GM23338 (cell line): ENCODE data around the gene GCN1. TPM values are rescaled to one million over a fixed set of nuclear protein-coding genes. Genes with fewer than 3 reads are reported as not detected.

Source experiments
- ATAC-seq: fragments of 200-7000 bp; cut with Tn5 transposase; 3 replicates; pipeline ENCODE4 v1.9.1; 2020
- DNase-seq: peaks from one replicate; pipeline ENCODE4 v3.0.0-alpha.2; 2015; ENCODE audit warnings: low spot score
- H2AFZ ChIP-seq: fragments of 200-600 bp; sonication (generic); 2 replicates; pipeline ENCODE4 v1.8.0; 2016; ENCODE audit warnings: antibody characterized with exemption, mild to moderate bottlenecking, moderate library complexity
- H3F3A ChIP-seq: fragments of 200-600 bp; sonication (generic); replicated peaks from 2 replicates; pipeline ENCODE4 v1.8.0; 2017; ENCODE audit warnings: antibody characterized with exemption, mixed run types, low read depth
- H3K27ac ChIP-seq: fragments of 200-600 bp; sonication (generic); 2 replicates; pipeline ENCODE4 v1.6.1; 2016; ENCODE audit warnings: low read depth
- H3K27me3 ChIP-seq: fragments of 200-600 bp; sonication (generic); 2 replicates; pipeline ENCODE4 v1.8.0; 2016; ENCODE audit warnings: mild to moderate bottlenecking, mixed run types, moderate library complexity; ENCODE audit not compliant: insufficient read depth
- H3K36me3 ChIP-seq: fragments of 200-600 bp; sonication (generic); 2 replicates; pipeline ENCODE4 v1.8.0; 2016; ENCODE audit warnings: mild to moderate bottlenecking; ENCODE audit not compliant: insufficient read depth
- H3K4me1 ChIP-seq: fragments of 200-600 bp; sonication (generic); 2 replicates; pipeline ENCODE4 v1.8.0; 2016; ENCODE audit warnings: mild to moderate bottlenecking, moderate library complexity; ENCODE audit not compliant: insufficient read depth
- H3K4me2 ChIP-seq: fragments of 200-600 bp; sonication (generic); 2 replicates; pipeline ENCODE4 v1.7.1; 2017; ENCODE audit warnings: mixed run types
- H3K4me3 ChIP-seq: fragments of 200-600 bp; sonication (generic); 2 replicates; pipeline ENCODE4 v1.6.1; 2016; ENCODE audit warnings: mixed run types
- H3K79me2 ChIP-seq: fragments of 200-600 bp; sonication (generic); replicated peaks from 2 replicates; pipeline ENCODE4 v1.8.0; 2017; ENCODE audit warnings: mild to moderate bottlenecking; ENCODE audit not compliant: insufficient read depth
- H3K9me2 ChIP-seq: fragments of 200-600 bp; sonication (generic); 2 replicates; pipeline ENCODE4 v1.8.0; 2017; ENCODE audit not compliant: insufficient read depth
- H4K20me1 ChIP-seq: fragments of 200-600 bp; sonication (generic); replicated peaks from 2 replicates; pipeline ENCODE4 v1.8.0; 2017; ENCODE audit warnings: mild to moderate bottlenecking; ENCODE audit not compliant: insufficient read depth
- H3K27ac Mint-ChIP-seq: 2 replicates; pipeline ENCODE4 v1.8.0; 2020; ENCODE audit warnings: inconsistent platforms, mild to moderate bottlenecking, moderate library complexity, mixed read lengths
- H3K27me3 Mint-ChIP-seq: 3 replicates; pipeline ENCODE4 v1.8.0; 2022; ENCODE audit warnings: low read depth, mild to moderate bottlenecking, moderate library complexity, mixed read lengths, inconsistent platforms; ENCODE audit not compliant: insufficient read depth, poor library complexity
- H3K36me3 Mint-ChIP-seq: 3 replicates; pipeline ENCODE4 v1.8.0; 2021; ENCODE audit warnings: low read depth, mild to moderate bottlenecking, inconsistent platforms, moderate library complexity, mixed read lengths
- H3K4me1 Mint-ChIP-seq: 3 replicates; pipeline ENCODE4 v1.8.0; 2020; ENCODE audit warnings: mild to moderate bottlenecking, inconsistent platforms, mixed read lengths
- H3K4me3 Mint-ChIP-seq: 3 replicates; pipeline ENCODE4 v1.8.0; 2021; ENCODE audit warnings: moderate library complexity, mild to moderate bottlenecking, inconsistent platforms, mixed read lengths
- H3K9me3 Mint-ChIP-seq: 3 replicates; pipeline ENCODE4 v1.8.0; 2020; ENCODE audit warnings: moderate library complexity, mild to moderate bottlenecking, inconsistent platforms, mixed read lengths
- CREB1 ChIP-seq: fragments of 250-450 bp; sonication (Bioruptor Pico); IDR thresholded peaks from 2 replicates; pipeline ENCODE4 v1.5.0; 2020; ENCODE audit warnings: low read depth, mild to moderate bottlenecking, moderate library complexity
- EZH2 ChIP-seq: fragments of 200-600 bp; sonication (generic); IDR thresholded peaks from one replicate; pipeline ENCODE4 v1.8.0; 2017; ENCODE audit warnings: antibody characterized with exemption, mild to moderate bottlenecking, low read depth; ENCODE audit not compliant: unreplicated experiment
- EZH2phosphoT487 ChIP-seq: fragments of 200-600 bp; sonication (generic); IDR thresholded peaks from one replicate; pipeline ENCODE4 v1.8.1; 2018; ENCODE audit warnings: antibody characterized with exemption; ENCODE audit not compliant: unreplicated experiment
- JUNB ChIP-seq: IDR thresholded peaks from one replicate; pipeline ENCODE4 v1.6.1; 2016; ENCODE audit warnings: antibody characterized with exemption; ENCODE audit not compliant: unreplicated experiment
- NANOG ChIP-seq: IDR thresholded peaks from 2 replicates; pipeline ENCODE4 v1.6.1; 2016; ENCODE audit warnings: antibody characterized with exemption, borderline replicate concordance
- POLR2AphosphoS5 ChIP-seq: IDR thresholded peaks from 2 replicates; pipeline ENCODE4 v1.6.1; 2016; ENCODE audit warnings: antibody characterized with exemption, low read depth
- STAT1 ChIP-seq: IDR thresholded peaks from one replicate; pipeline ENCODE4 v1.6.1; 2016; ENCODE audit warnings: antibody characterized with exemption; ENCODE audit not compliant: unreplicated experiment
- ZNF114 ChIP-seq: fragments of 250-450 bp; sonication (Bioruptor Pico); IDR thresholded peaks from 2 replicates; pipeline ENCODE4 v1.5.0; 2020; ENCODE audit warnings: mild to moderate bottlenecking, moderate library complexity
- ZNF331 ChIP-seq: fragments of 250-450 bp; sonication (Bioruptor Pico); IDR thresholded peaks from 2 replicates; pipeline ENCODE4 v1.5.0; 2020; ENCODE audit warnings: low read depth, mild to moderate bottlenecking, moderate library complexity
- ZNF462 ChIP-seq: fragments of 250-450 bp; sonication (Bioruptor Pico); IDR thresholded peaks from 2 replicates; pipeline ENCODE4 v1.5.0; 2020; ENCODE audit warnings: mild to moderate bottlenecking, moderate library complexity
- polyA plus RNA-seq: library from polyadenylated mRNA; unstranded; fragments of >200 nt; fragmentation: Nextera tagmentation; extraction: Ambion mirVana; gene quantifications from 2 replicates; pipeline ENCODE4 v1.2.1, GENCODE V29; 2016
- total RNA-seq: library from RNA; depleted of rRNA; stranded (reverse); fragments of >200 nt; shearing (Covaris generic); gene quantifications from 2 replicates; pipeline ENCODE4 v1.2.3, GENCODE V29; 2014
- TF ChIP-seq, protein P1 (sequence below): IDR thresholded peaks from one replicate; pipeline ENCODE4 v1.6.1; 2018; ENCODE audit warnings: antibody characterized with exemption; ENCODE audit not compliant: unreplicated experiment

GCN1 gene
- total and polyA plus RNA-seq, 2 experiments from 2014 or later: 18.0 to 177 TPM

GRCh38 chr12:120142231-120142877 lies 52.2 kb downstream of the GCN1 start:
- ATAC-seq (no peak), DNase-seq (no peak)
- TF ChIP-seq STAT1 (no peak), EZH2phosphoT487 (peak; percentile 20)
- Mint-ChIP-seq H3K9me3 (no peaks in the 10 kb centered on the region), H3K4me3 (no peak overlapping the region), H3K27ac (no peak overlapping the region), H3K4me1 (no peaks in the 10 kb centered on the region), H3K36me3 (peaks cover 96% of the 10 kb centered on the region), H3K27me3 (peaks cover 6% of the 10 kb centered on the region)
- no peaks in the 10 kb centered on the region for H3K27me3 ChIP-seq
- no peak overlapping the region for H3K27ac ChIP-seq
- H4K20me1 ChIP-seq: peaks cover 5% of the 10 kb centered on the region
- H3K4me2 ChIP-seq: no peak overlapping the region
- no peak overlapping the region for H2AFZ ChIP-seq
- no peaks in the 10 kb centered on the region for H3K79me2 ChIP-seq
- H3K9me2 ChIP-seq: no peaks in the 10 kb centered on the region
- no peak overlapping the region for H3K4me3 ChIP-seq
- H3K36me3 ChIP-seq: peaks cover 66% of the 10 kb centered on the region
- no peaks in the 10 kb centered on the region for H3K4me1 ChIP-seq
- H3F3A ChIP-seq: peaks cover 2% of the 10 kb centered on the region; the same call in 1 of the 2 replicates

- H3K36me3 ChIP-seq: peaks cover 72% of the 10 kb centered on the region
- H3K4me1 ChIP-seq: no peaks in the 10 kb centered on the region
- H4K20me1 ChIP-seq: peaks cover 5% of the 10 kb centered on the region
- H3K9me3 Mint-ChIP-seq: no peaks in the 10 kb centered on the region
- no peaks in the 10 kb centered on the region for H3K4me1 Mint-ChIP-seq
- DNase-seq: no peak
- no peak overlapping the region for H3K4me3 ChIP-seq
- no peak for ATAC-seq
- H3K27me3 Mint-ChIP-seq: peaks cover 8% of the 10 kb centered on the region
- H3K27ac Mint-ChIP-seq: no peak overlapping the region
- H3K9me2 ChIP-seq: no peaks in the 10 kb centered on the region
- no peaks in the 10 kb centered on the region for H3K79me2 ChIP-seq
- H3K4me3 Mint-ChIP-seq: no peak overlapping the region
- H3K27me3 ChIP-seq: no peaks in the 10 kb centered on the region
- H3K4me2 ChIP-seq: no peak overlapping the region
- H3F3A ChIP-seq: peaks cover under 1% of the 10 kb centered on the region; the same call in 1 of the 2 replicates
- H3K36me3 Mint-ChIP-seq: peaks cover 96% of the 10 kb centered on the region
- H2AFZ ChIP-seq: no peak overlapping the region
- no peak overlapping the region for H3K27ac ChIP-seq
- TF ChIP-seq ZNF114 (CRISPR knock-in tag) (no peak), NANOG (no peak), EZH2 (no peak), POLR2AphosphoS5 (no peak), ZNF331 (CRISPR knock-in tag) (no peak), JUNB (no peak), STAT1 (no peak), ZNF462 (CRISPR knock-in tag) (no peak), CREB1 (CRISPR knock-in tag) (no peak)
- TF ChIP-seq, protein P1, sequence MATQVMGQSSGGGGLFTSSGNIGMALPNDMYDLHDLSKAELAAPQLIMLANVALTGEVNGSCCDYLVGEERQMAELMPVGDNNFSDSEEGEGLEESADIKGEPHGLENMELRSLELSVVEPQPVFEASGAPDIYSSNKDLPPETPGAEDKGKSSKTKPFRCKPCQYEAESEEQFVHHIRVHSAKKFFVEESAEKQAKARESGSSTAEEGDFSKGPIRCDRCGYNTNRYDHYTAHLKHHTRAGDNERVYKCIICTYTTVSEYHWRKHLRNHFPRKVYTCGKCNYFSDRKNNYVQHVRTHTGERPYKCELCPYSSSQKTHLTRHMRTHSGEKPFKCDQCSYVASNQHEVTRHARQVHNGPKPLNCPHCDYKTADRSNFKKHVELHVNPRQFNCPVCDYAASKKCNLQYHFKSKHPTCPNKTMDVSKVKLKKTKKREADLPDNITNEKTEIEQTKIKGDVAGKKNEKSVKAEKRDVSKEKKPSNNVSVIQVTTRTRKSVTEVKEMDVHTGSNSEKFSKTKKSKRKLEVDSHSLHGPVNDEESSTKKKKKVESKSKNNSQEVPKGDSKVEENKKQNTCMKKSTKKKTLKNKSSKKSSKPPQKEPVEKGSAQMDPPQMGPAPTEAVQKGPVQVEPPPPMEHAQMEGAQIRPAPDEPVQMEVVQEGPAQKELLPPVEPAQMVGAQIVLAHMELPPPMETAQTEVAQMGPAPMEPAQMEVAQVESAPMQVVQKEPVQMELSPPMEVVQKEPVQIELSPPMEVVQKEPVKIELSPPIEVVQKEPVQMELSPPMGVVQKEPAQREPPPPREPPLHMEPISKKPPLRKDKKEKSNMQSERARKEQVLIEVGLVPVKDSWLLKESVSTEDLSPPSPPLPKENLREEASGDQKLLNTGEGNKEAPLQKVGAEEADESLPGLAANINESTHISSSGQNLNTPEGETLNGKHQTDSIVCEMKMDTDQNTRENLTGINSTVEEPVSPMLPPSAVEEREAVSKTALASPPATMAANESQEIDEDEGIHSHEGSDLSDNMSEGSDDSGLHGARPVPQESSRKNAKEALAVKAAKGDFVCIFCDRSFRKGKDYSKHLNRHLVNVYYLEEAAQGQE: no peak
Measured at GRCh38 chr12:120141336-120141735, 53.2 kb downstream of the GCN1 start.
